GM12892 (cell line): Measurements from ENCODE around the gene CHMP2A.
A peak's percentile ranks its signal among the peaks of the same experiment; 100 is the strongest.
"Not testable (repeated sequence)": the region's sequence is repeated elsewhere in the genome, so short reads cannot be mapped to it uniquely, and the experiment has no call there.

Source experiments
- DNase-seq: peaks from one replicate; pipeline ENCODE4 v3.0.0; 2011; ENCODE audit not compliant: insufficient read length
- FAIRE-seq: peaks from 2 replicates; lab custom pipeline; 2011; peaks lifted over from hg19 to GRCh38; lab: Jason Lieb, UNC
- POLR2A ChIP-seq: IDR thresholded peaks from 2 replicates; pipeline ENCODE4 v1.6.1; 2011; ENCODE audit warnings: low read depth, low read length, control low read depth
- POLR2AphosphoS5 ChIP-seq: IDR thresholded peaks from 2 replicates; pipeline ENCODE4 v1.6.1; 2011; ENCODE audit warnings: low read depth, low read length, control low read depth
- TAF1 ChIP-seq: IDR thresholded peaks from 2 replicates; pipeline ENCODE4 v1.6.1; 2011; ENCODE audit warnings: low read depth, mild to moderate bottlenecking, control low read depth, low read length, borderline replicate concordance

CHMP2A gene

GRCh38 chr19:58551123-58551497, 3.8 kb downstream of the CHMP2A start:
- FAIRE-seq (no peak), DNase-seq (no peak)
- TF ChIP-seq TAF1 (no peak), POLR2AphosphoS5 (no peak), POLR2A (no peak; the same call in 1 of the 2 replicates)

DNA sequence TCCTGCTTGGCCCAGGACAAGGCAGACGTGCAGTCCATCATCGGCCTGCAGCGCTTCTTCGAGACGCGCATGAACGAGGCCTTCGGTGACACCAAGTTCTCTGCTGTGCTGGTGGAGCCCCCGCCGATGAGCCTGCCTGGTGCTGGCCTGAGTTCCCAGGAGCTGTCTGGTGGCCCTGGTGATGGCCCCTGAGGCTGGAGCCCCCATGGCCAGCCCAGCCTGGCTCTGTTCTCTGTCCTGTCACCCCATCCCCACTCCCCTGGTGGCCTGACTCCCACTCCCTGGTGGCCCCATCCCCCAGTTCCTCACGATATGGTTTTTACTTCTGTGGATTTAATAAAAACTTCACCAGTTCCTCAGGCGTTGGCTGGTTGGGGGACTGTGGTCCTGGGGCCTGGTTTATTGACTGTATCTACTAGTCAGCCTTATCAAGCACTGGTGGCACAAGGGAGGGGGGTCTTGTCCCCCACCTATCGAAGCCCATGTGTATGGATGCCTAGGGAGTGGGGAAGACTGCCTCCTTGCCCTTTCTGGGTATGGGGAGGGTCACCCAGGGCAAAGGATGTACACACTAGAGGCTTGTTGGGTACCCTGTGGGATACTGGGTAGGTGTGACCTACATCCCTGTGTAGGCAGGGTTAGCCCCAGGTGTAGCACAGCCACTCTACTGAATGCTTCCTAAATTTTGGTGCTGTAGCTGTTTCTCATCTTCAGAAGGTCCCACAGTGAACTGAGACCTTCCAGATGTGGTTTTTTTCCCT, 4.4 kb downstream of the CHMP2A start:
- no peak for FAIRE-seq
- no peak for DNase-seq

DNA sequence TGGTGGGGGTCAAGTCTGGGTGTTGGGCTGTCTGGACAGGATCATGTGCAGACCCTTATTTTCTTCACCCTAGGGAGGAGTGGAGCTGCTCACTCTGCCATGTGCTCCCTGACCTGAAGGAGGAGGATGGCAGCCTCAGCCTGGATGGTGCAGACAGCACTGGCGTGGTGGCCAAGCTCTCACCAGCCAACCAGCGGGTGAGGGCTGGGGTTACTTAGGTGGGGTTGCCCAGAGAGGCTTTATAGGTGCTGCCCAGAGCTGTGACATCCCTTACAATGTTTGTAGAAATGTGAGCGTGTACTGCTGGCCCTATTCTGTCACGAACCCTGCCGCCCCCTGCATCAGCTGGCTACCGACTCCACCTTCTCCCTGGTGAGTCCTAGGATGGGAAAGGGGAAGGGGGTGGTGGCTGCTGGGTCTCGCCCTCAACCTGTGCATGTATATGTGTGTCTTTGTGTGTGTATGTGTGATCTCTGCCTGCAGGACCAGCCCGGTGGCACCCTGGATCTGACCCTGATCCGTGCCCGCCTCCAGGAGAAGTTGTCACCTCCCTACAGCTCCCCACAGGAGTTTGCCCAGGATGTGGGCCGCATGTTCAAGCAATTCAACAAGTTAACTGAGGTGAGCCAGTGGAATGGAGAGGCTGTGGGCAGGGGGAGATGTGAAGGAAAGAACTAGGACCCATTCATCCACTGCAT, 5.1 kb downstream of the CHMP2A start:
- DNase-seq (no peak), FAIRE-seq (no peak)
- TF ChIP-seq TAF1 = no peak
- no peak for TF ChIP-seq POLR2A
- no peak; the same call in 1 of the 2 replicates for TF ChIP-seq POLR2AphosphoS5

More for the DNA sequence above, 4.4 kb downstream of the CHMP2A start:
- peak; percentile 26; the same call in 1 of the 2 replicates for TF ChIP-seq POLR2AphosphoS5
- no peak for TF ChIP-seq POLR2A

GRCh38 chr19:58548859-58549663, 5.8 kb downstream of the CHMP2A start:
- FAIRE-seq = no peak
- 0 out of 2 replicates have a peak, but pooled peaks have one; percentile 32 for TF ChIP-seq POLR2AphosphoS5
- TF ChIP-seq TAF1 = no peak
- no peak for TF ChIP-seq POLR2A

DNA sequence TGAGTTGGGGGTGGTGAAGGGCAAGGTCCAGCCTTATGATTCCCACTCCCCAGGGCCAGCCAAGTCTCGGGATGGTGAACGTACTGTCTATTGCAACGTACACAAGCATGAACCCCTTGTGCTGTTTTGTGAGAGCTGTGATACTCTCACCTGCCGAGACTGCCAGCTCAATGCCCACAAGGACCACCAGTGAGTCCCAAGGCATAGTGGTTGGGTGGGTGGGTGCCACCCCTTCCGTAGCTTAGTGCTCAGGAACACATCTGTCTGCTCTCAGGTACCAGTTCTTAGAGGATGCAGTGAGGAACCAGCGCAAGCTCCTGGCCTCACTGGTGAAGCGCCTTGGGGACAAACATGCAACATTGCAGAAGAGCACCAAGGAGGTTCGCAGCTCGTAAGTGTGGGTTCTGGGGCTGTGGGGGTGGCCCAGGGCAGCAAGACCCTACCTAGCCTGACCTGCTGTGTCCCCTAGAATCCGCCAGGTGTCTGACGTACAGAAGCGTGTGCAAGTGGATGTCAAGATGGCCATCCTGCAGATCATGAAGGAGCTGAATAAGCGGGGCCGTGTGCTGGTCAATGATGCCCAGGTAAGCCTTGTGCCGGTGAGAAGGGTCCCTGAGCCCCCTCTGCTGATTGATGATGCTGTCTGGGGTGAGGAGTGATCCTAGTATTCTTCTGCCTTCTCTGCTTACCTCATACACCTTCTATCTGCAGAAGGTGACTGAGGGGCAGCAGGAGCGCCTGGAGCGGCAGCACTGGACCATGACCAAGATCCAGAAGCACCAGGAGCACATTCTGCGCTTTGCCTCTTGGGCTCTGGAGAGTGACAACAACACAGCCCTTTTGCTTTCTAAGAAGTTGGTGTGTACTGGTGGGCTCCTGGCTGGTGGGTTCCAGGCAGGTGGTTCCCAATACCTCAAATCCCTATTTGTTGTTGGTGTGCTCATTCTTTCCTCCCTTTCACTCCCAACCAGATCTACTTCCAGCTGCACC, 7.3 kb downstream of the CHMP2A start:
- TF ChIP-seq POLR2A (no peak), POLR2AphosphoS5 (no peak; the same call in 1 of the 2 replicates), TAF1 (no peak)
- DNase-seq (no peak), FAIRE-seq (no peak)

More at GRCh38 chr19:58548859-58549663, 5.8 kb downstream of the CHMP2A start:
- DNase-seq = no peak

GRCh38 chr19:58546019-58546530, 8.8 kb downstream of the CHMP2A start:
- TF ChIP-seq TAF1 (no peak), POLR2A (no peak), POLR2AphosphoS5 (no peak)
- FAIRE-seq = no peak

DNA sequence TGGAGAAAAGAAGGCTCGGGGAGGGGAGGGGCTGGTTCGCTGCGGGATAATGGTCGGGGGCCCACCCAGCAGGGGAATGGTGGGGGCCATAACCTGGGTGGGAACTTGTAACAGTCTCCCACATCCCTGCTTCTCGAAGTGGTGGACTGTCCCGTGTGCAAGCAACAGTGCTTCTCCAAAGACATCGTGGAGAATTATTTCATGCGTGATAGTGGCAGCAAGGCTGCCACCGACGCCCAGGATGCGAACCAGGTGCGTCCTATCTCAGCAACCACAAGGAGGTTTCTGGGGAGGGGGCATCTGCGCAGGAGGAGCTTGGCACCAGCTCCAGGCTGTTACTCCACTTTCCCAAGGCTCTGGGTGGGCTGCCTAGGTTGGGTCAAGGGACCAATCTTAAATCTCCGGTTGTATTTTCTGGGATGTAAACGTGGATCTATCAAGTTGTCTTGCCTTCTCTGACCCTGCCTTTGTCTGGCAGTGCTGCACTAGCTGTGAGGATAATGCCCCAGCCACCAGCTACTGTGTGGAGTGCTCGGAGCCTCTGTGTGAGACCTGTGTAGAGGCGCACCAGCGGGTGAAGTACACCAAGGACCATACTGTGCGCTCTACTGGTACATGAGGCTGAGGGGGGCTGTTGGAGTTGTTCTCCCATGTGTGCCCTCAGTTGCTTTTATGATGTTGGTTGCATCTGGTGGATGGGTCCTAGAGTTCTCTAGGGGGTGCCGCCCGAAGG, 9.5 kb downstream of the CHMP2A start:
- no peak for DNase-seq
- no peak for TF ChIP-seq POLR2A
- TF ChIP-seq POLR2AphosphoS5 = peak; percentile 45; the same call in 1 of the 2 replicates
- TF ChIP-seq TAF1 = no peak
- FAIRE-seq = no peak

More at GRCh38 chr19:58546019-58546530, 8.8 kb downstream of the CHMP2A start:
- DNase-seq = no peak

- FAIRE-seq (peak; percentile 27), DNase-seq (peak; percentile 97)
- no peak for TF ChIP-seq TAF1
- no peak; the same call in 1 of the 2 replicates for TF ChIP-seq POLR2A
- TF ChIP-seq POLR2AphosphoS5 = no peak
Observed at GRCh38 chr19:58544591-58545285, 10.2 kb downstream of the CHMP2A start.

DNA sequence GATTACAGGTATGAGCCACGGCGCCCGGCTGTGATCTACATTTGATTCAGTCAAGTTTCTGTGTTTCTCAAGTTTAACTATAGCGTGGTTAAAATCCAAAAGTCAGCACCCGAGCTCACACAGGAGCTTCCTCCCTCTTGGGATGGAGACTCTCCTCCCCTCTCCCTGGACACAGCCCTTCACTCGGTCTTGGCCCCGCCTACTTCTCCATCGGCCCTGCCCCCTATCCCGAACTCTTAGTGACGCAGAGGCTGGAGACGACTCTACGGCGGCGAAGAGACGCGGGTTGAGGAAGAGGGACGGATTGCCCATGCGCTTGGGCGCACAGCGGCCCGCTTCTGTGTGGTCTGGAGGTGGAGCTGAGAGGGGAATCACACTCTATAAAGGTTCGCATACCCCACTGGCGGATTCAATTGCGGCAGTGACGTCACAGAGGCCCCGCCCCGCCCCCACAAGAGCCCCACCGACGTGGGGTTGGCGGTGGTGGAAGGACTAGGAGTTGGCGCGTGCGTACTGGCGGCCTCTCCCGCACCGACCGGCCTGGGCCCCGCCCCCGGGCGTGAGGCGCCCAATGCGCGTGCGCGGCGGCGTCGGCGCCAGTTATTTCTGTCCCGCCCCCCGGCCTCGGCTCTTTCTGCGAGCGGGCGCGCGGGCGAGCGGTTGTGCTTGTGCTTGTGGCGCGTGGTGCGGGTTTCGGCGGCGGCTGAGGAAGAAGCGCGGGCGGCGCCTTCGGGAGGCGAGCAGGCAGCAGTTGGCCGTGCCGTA, 10.9 kb downstream of the CHMP2A start, which contains the start of gene TRIM28:
Gene TRIM28 (plus strand): TSS at position 239 of the 765 bp plus-strand sequence. CDS start 694 bp downstream, outside the sequence.
- FAIRE-seq = peak; percentile 97
- TF ChIP-seq TAF1 (peak; percentile 87; the same call in 1 of the 2 replicates), POLR2AphosphoS5 (peak; percentile 97), POLR2A (peak; percentile 98)
- peak; percentile 100 for DNase-seq

DNA sequence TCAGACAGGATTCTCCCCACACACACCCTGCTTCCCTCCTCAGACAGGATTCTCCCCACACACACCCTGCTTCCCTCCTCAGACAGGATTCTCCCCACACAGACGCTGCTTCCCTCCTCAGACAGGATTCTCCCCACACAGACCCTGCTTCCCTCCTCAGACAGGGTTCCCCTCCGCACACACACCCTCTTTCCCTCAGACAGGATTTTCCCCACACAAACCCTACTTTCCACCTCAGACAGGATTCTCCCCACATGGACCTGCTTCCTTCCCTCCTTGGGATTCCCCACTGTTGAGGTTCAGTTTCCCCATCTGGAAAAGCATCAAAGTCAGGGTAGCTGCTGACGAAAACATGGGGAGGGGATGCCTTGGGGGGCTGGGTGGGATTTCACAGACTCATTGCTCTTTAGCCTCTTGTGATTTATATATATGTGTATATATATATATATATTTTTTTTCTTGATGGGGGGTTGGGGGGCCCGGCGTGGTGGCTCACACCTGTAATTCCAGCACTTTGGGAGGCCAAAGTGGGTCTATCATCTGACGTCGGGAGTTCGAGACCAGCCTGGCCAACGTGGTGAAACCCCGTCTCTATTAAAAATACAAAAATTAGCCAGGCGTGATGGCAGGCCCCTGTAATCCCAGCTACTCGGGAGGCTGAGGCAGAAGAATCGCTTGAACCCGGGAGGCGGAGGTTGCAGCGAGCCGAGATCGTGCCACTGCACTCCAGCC, 12.1 kb downstream of the CHMP2A start:
- not testable (repeated sequence) for DNase-seq, FAIRE-seq

DNA sequence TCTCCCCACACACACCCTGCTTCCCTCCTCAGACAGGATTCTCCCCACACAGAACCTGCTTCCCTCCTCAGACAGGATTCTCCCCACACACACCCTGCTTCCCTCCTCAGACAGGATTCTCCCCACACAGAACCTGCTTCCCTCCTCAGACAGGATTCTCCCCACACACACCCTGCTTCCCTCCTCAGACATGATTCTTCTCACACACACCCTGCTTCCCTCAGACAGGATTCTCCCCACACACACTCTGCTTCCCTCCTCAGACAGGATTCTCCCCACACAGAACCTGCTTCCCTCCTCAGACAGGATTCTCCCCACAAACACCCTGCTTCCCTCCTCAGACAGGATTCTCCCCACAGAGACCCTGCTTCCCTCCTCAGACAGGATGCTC, 15.7 kb downstream of the CHMP2A start:
- FAIRE-seq, DNase-seq: not testable (repeated sequence)
